ENCODE results near the gene KDM4C. TPM values are rescaled to one million over a fixed set of nuclear protein-coding genes. Genes with fewer than 3 reads are reported as not detected.

KDM4C gene
- total and polyA plus RNA-seq, 7 donors: 16.4 to 33.5 (median 28.8) TPM

DNA sequence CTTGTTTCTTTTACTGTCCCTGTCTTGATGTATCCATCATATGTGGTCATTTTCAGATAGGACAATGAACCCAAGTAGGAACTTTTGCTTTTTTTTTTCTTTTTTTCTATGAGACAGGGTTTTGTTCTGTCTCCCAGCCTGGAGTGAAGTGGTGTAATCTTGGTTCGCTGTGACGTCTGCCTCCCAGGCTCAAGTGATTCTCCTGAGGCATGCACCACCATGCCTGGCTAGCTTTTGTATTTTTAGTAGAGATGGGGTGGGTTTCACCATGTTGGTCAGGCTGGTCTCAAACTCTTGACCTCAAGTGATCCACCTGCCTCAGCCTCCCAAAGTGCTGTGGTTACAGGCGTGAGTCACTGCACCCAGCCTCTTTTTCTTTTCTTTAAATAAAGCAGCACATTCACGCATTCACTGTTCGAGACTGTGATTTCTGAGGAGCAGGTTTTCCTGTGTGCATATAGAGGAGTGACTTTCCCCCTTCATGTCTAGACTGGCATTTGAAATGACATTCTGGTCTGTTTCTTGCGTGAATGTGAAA is 448.5 kb downstream of the KDM4C start:
- Histone ChIP-seq H3K4me1 (peaks cover 0 to 10% (median 0%) of the 10 kb centered on the region in 4 donors), H3K27me3 (no peaks in the 10 kb centered on the region), H3K9me3 (no peaks in the 10 kb centered on the region), H3K4me3 (no peak overlapping the region), H3K27ac (no peak overlapping the region), H3K36me3 (no peaks in the 10 kb centered on the region)
- intact Hi-C loops (cut with DNase I): no loop called here
- 93 to 94% methylated on average over 6 of the region's 6 CpGs for WGBS, 2 donors
- no peak for DNase-seq
- TF ChIP-seq POLR2AphosphoS5 (IDR thresholded peaks at IDR 0.05) (no peak), POLR2A (IDR thresholded peaks at IDR 0.05) (no peak)
- TF ChIP-seq, protein P1, sequence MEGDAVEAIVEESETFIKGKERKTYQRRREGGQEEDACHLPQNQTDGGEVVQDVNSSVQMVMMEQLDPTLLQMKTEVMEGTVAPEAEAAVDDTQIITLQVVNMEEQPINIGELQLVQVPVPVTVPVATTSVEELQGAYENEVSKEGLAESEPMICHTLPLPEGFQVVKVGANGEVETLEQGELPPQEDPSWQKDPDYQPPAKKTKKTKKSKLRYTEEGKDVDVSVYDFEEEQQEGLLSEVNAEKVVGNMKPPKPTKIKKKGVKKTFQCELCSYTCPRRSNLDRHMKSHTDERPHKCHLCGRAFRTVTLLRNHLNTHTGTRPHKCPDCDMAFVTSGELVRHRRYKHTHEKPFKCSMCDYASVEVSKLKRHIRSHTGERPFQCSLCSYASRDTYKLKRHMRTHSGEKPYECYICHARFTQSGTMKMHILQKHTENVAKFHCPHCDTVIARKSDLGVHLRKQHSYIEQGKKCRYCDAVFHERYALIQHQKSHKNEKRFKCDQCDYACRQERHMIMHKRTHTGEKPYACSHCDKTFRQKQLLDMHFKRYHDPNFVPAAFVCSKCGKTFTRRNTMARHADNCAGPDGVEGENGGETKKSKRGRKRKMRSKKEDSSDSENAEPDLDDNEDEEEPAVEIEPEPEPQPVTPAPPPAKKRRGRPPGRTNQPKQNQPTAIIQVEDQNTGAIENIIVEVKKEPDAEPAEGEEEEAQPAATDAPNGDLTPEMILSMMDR (IDR thresholded peaks at IDR 0.05): no peak

DNA sequence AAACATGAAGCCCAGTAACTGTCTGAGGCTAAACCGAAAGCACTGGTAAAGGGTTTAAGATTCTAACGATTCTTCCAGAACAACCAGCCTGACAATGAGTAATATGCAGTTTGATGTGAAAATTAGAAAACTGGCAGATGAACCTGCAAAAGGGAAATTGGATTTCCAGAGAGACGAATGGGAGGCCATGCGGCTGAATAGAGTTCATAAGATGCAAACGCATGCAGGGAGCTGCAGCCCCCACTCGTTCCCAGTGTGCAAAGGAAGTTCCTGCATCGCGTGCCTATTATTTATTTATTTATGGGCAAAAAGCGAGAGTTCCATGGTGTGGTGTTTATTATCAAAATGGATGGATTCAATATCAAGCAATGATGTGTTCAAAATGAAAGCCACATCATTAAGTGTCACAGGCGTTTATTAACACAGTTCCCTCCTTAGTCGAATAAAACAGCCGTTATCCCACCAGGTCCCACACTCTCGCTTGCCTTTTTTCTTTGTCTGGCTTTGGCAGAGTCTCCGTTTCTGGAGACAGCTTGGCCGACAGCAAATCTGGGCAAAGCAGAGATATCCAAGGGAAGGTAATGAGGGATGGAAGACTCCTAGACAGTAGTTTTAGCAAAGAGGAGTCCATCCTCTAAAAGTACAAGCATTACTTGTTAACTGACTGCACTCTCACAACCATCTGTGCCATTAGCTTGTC is 451.4 kb downstream of the KDM4C start:
- Histone ChIP-seq H3K27ac (no peak overlapping the region), H3K27me3 (no peaks in the 10 kb centered on the region), H3K4me3 (peak overlapping the region in 1 of 4 donors; percentile 12), H3K9me3 (no peaks in the 10 kb centered on the region), H3K4me1 (peaks cover 0 to 10% (median 0%) of the 10 kb centered on the region in 4 donors), H3K36me3 (no peaks in the 10 kb centered on the region)
- 88 to 93% methylated on average over 15 of the region's 15 CpGs for WGBS, 2 donors
- intact Hi-C loops (cut with DNase I): no loop called here
- DNase-seq: no peak
- TF ChIP-seq POLR2A (IDR thresholded peaks at IDR 0.05): no peak
- TF ChIP-seq EP300 (IDR thresholded peaks at IDR 0.05): no peak
- no peak for TF ChIP-seq POLR2AphosphoS5 (IDR thresholded peaks at IDR 0.05)
- TF ChIP-seq, protein P1 (IDR thresholded peaks at IDR 0.05): no peak

DNA sequence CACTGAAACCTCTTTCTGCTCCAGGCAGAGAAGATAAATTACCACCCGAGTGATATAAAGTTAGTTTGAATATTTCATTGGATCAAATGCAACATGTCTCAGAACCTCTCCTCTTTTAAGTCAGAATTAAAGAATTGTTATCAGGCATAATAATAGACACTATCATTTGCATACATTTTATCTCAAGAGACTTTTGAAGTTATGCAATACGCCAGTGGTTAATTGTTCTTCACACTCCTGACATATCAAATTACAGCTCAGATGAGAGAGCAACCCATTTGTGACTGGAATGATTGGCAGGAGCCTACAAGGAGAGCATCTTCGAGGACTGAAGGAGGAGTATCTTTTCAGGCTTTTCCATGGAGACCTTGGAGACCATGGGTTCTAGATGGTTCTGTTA is 452.2 kb downstream of the KDM4C start:
- Histone ChIP-seq H3K27ac (no peak overlapping the region), H3K36me3 (no peaks in the 10 kb centered on the region), H3K27me3 (no peaks in the 10 kb centered on the region), H3K4me3 (no peak overlapping the region), H3K9me3 (no peaks in the 10 kb centered on the region), H3K4me1 (peaks cover 0 to 10% (median 0%) of the 10 kb centered on the region in 4 donors)
- WGBS, 2 donors: 89 to 92% methylated on average over 3 of the region's 3 CpGs
- TF ChIP-seq POLR2AphosphoS5 (IDR thresholded peaks at IDR 0.05) (no peak), POLR2A (IDR thresholded peaks at IDR 0.05) (no peak), EP300 (IDR thresholded peaks at IDR 0.05) (no peak)
- TF ChIP-seq, protein P1 (IDR thresholded peaks at IDR 0.05): no peak
- no peak for DNase-seq
- intact Hi-C loops (cut with DNase I): no loop called here

DNA sequence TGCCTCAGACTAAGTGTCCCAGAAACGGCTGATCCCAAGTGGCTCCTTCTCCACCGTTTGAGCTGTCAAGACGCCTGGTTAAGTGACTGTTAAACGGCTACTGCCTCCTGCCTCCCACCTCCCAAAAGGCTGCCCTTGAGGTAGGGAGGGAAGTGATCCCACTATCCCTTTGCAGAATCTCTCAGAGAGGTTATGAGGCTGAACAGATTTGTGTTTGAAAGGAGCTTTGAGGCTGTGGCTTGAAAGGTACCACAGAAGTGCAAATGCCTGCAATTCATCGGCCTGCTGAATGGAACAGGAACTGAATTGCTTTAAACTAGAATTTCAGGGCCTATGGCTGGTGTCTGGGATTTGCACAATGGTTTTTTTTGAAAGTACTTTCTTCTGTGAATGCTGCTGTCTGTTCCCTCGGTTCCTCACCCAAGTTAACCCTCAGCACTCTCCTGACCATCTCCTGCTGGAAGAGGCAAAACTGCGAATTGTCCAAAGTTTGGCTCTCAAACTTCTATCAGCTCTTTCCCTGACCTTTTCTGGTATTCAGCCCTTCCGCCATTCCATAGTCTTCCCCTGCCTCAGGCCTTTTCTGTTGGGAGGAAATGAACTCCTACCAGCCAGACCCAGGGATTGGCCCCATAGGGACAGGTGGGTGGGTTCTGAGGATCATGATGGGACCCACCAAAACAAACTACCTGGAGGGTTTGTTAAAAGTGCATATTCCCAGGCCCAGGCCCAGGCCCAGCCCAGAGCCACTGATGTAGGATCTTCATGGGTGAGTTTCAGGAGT is 453.3 kb downstream of the KDM4C start:
- H3K36me3 ChIP-seq: no peaks in the 10 kb centered on the region
- no peaks in the 10 kb centered on the region for H3K9me3 ChIP-seq
- no peak for DNase-seq
- no peaks in the 10 kb centered on the region for H3K27me3 ChIP-seq
- H3K4me3 ChIP-seq: no peak overlapping the region
- peaks cover 0 to 10% (median 0%) of the 10 kb centered on the region in 4 donors for H3K4me1 ChIP-seq
- H3K27ac ChIP-seq: no peak overlapping the region
- 89 to 91% methylated on average over 8 of the region's 8 CpGs for WGBS, 2 donors
- TF ChIP-seq EP300 (IDR thresholded peaks at IDR 0.05) (no peak), POLR2A (IDR thresholded peaks at IDR 0.05) (no peak), POLR2AphosphoS5 (IDR thresholded peaks at IDR 0.05) (no peak)
- TF ChIP-seq, protein P1 (IDR thresholded peaks at IDR 0.05): no peak
- intact Hi-C loops (cut with DNase I): no loop called here

Data from sigmoid colon (tissue), 7 donors.